A549 (cell line): ENCODE data around the gene CPB1.

Experiments used
- EP300 ChIP-seq, 2 experiments: fragments of >200 bp; sonication (Bioruptor Twin); formaldehyde crosslinking; IDR thresholded peaks; 2 replicates in 1 of 2; 3 replicates in 1 of 2; pipeline ENCODE4 v1.6.1; 2016 to 2017
- JUNB ChIP-seq: fragments of >200 bp; sonication (Bioruptor Twin); formaldehyde crosslinking; IDR thresholded peaks from 2 replicates; pipeline ENCODE4 v1.6.1; 2016
- MYC ChIP-seq: IDR thresholded peaks from 2 replicates; pipeline ENCODE4 v1.6.1; 2012; ENCODE audit warnings: mild to moderate bottlenecking, inconsistent platforms, low read length, improper control_type of control experiment, borderline replicate concordance
- POLR2A ChIP-seq: IDR thresholded peaks from 2 replicates; pipeline ENCODE4 v1.6.1; 2012; ENCODE audit warnings: mild to moderate bottlenecking, low read length
- RAD21 ChIP-seq, 2 experiments: fragments of >200 bp in 1 of 2; sonication (Bioruptor Twin) in 1 of 2; formaldehyde crosslinking in 1 of 2; IDR thresholded peaks in 1 of 2; conservative IDR thresholded peaks in 1 of 2; 2 replicates in 1 of 2; 3 replicates in 1 of 2; pipeline ENCODE4 v1.6.1; 2012 to 2018; ENCODE audit warnings: inconsistent platforms in 1 of 2
- RCOR1 ChIP-seq: fragments of 150-350 bp; IDR thresholded peaks from 2 replicates; pipeline ENCODE4 v1.6.1; 2014; ENCODE audit warnings: antibody characterized with exemption, low read length, low read depth
- REST ChIP-seq: fragments of 200-600 bp; sonication (generic); IDR thresholded peaks from 2 replicates; pipeline ENCODE4 v1.6.1; 2016; ENCODE audit warnings: antibody characterized with exemption, mild to moderate bottlenecking, moderate library complexity
- RFX5 ChIP-seq: fragments of 450-650 bp; IDR thresholded peaks from 2 replicates; pipeline ENCODE4 v1.7.1; 2014; ENCODE audit warnings: antibody characterized with exemption, mild to moderate bottlenecking, moderate library complexity
- SREBF2 ChIP-seq: fragments of 450-650 bp; IDR thresholded peaks from 2 replicates; pipeline ENCODE4 v1.6.1; 2014; ENCODE audit warnings: mild to moderate bottlenecking, moderate library complexity
- USF2 ChIP-seq: fragments of 450-650 bp; IDR thresholded peaks from 2 replicates; pipeline ENCODE4 v1.6.1; 2014; ENCODE audit warnings: antibody characterized with exemption
- ZFP36 ChIP-seq: fragments of 450-650 bp; IDR thresholded peaks from 2 replicates; pipeline ENCODE4 v1.6.1; 2014; ENCODE audit warnings: borderline replicate concordance; ENCODE audit not compliant: partially characterized antibody
- ZSCAN20 ChIP-seq: fragments of 250-450 bp; sonication (Bioruptor Pico); IDR thresholded peaks from 2 replicates; pipeline ENCODE4 v1.8.0; 2022; ENCODE audit warnings: mild to moderate bottlenecking, moderate library complexity
- TF ChIP-seq, protein P1 (sequence below): fragments of >200 bp; sonication (Bioruptor Twin); formaldehyde crosslinking; IDR thresholded peaks from 3 replicates; pipeline ENCODE4 v1.5.1; 2016

DNA sequence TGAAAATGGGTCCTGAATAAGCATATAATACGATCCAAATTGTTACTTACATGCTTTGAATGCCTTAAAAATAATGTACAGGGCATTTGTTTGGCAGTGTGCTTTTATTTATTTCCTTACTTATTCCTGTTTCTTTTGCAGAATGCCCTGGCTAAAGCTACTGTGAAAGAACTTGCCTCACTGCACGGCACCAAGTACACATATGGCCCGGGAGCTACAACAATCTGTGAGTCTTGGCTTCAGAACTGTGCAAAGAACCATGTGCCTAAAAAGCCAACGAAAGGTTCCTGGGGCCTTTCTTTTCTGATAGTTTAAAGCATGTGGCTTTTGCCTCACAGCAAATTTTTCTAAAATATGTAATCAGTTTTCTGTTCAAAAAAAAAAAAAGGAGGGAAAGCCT, 29.7 kb downstream of the CPB1 start:
- TF ChIP-seq RFX5: no peak
- TF ChIP-seq POLR2A: no peak
- TF ChIP-seq RAD21 (conservative IDR thresholded peaks at IDR 0.05 in 1 of 2, IDR thresholded peaks at IDR 0.05 in 1 of 2): no peak
- TF ChIP-seq, protein P1, sequence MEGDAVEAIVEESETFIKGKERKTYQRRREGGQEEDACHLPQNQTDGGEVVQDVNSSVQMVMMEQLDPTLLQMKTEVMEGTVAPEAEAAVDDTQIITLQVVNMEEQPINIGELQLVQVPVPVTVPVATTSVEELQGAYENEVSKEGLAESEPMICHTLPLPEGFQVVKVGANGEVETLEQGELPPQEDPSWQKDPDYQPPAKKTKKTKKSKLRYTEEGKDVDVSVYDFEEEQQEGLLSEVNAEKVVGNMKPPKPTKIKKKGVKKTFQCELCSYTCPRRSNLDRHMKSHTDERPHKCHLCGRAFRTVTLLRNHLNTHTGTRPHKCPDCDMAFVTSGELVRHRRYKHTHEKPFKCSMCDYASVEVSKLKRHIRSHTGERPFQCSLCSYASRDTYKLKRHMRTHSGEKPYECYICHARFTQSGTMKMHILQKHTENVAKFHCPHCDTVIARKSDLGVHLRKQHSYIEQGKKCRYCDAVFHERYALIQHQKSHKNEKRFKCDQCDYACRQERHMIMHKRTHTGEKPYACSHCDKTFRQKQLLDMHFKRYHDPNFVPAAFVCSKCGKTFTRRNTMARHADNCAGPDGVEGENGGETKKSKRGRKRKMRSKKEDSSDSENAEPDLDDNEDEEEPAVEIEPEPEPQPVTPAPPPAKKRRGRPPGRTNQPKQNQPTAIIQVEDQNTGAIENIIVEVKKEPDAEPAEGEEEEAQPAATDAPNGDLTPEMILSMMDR: no peak
- TF ChIP-seq SREBF2: no peak
- no peak for TF ChIP-seq RCOR1
- TF ChIP-seq USF2: no peak
- TF ChIP-seq REST: no peak
- no peak for TF ChIP-seq JUNB
- no peak for TF ChIP-seq ZSCAN20 (CRISPR knock-in tag)
- no peak for TF ChIP-seq EP300 (IDR thresholded peaks at IDR 0.05)
- no peak for TF ChIP-seq MYC
- TF ChIP-seq ZFP36: no peak
